ENCODE results near the gene CACNG6. TPM values are rescaled to one million over a fixed set of nuclear protein-coding genes. Genes with fewer than 3 reads are reported as not detected.

The CACNG6 gene
- total and polyA plus RNA-seq, 2 donors (not counting 1 experiment from before 2014, with no cell fraction given): under 0.01 TPM; not detected in 1

DNA sequence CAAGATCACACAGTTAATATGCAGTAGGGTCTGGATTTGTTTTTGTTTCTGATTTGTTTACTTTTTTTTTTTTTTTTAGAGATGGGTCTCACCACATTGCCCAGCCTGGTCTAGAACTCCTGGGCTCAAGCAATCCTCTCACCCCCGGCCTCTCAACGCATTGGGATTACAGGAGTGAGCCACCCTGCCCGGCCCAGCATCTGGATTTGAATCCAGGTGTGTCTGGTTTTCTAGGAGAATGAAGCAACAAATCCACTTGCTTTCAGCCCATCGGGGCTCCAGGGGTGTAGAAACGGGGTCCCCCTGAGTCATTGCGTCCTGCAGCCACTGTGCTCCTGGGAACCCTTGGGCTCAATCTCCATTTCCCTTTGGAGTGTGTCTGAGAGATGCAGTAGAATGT lies 22.1 kb upstream of the CACNG6 start:
- Histone ChIP-seq H3K27me3 (ENCODE audit: control insufficient read depth, insufficient read depth, low read length) (peaks cover 6% of the 10 kb centered on the region), H3K36me3 (ENCODE audit: control insufficient read depth, insufficient read depth, low read length) (no peaks in the 10 kb centered on the region), H2AFZ (ENCODE audit: low read length) (no peak overlapping the region), H3K9ac (ENCODE audit: insufficient read depth, low read length) (no peak overlapping the region), H3K9me3 (ENCODE audit: control insufficient read depth, insufficient read depth, low read depth, low read length) (no peaks in the 10 kb centered on the region), H3K27ac (ENCODE audit: insufficient read depth, low read length) (no peak overlapping the region), H3K4me1 (ENCODE audit: control insufficient read depth, extremely low read depth, insufficient read depth, low read length) (no peaks in the 10 kb centered on the region), H4K20me1 (ENCODE audit: control insufficient read depth, extremely low read depth, insufficient read depth, low read length) (no peaks in the 10 kb centered on the region), H3K4me2 (ENCODE audit: extremely low read depth, insufficient read depth, low read length) (no peak overlapping the region), H3K4me3 (replicated peaks in 1 of 4; ENCODE audit: control extremely low read depth in 1 of 4, insufficient read depth in 1 of 4, low read depth in 3 of 4, low read length in 4 of 4) (no peak overlapping the region), H3K79me2 (ENCODE audit: control insufficient read depth, insufficient read depth, low read length) (no peaks in the 10 kb centered on the region)
- no peak for DNase-seq (ENCODE audit: low read depth in 2 of 2)
- TF ChIP-seq, protein P1, sequence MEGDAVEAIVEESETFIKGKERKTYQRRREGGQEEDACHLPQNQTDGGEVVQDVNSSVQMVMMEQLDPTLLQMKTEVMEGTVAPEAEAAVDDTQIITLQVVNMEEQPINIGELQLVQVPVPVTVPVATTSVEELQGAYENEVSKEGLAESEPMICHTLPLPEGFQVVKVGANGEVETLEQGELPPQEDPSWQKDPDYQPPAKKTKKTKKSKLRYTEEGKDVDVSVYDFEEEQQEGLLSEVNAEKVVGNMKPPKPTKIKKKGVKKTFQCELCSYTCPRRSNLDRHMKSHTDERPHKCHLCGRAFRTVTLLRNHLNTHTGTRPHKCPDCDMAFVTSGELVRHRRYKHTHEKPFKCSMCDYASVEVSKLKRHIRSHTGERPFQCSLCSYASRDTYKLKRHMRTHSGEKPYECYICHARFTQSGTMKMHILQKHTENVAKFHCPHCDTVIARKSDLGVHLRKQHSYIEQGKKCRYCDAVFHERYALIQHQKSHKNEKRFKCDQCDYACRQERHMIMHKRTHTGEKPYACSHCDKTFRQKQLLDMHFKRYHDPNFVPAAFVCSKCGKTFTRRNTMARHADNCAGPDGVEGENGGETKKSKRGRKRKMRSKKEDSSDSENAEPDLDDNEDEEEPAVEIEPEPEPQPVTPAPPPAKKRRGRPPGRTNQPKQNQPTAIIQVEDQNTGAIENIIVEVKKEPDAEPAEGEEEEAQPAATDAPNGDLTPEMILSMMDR (conservative IDR thresholded peaks at IDR 0.05 in 1 of 2, IDR thresholded peaks at IDR 0.05 in 1 of 2; ENCODE audit: low read depth in 1 of 2, low read length in 2 of 2): no peak
- no peak for TF ChIP-seq EZH2 (IDR thresholded peaks at IDR 0.05; ENCODE audit: low read length, missing control alignments)

DNA sequence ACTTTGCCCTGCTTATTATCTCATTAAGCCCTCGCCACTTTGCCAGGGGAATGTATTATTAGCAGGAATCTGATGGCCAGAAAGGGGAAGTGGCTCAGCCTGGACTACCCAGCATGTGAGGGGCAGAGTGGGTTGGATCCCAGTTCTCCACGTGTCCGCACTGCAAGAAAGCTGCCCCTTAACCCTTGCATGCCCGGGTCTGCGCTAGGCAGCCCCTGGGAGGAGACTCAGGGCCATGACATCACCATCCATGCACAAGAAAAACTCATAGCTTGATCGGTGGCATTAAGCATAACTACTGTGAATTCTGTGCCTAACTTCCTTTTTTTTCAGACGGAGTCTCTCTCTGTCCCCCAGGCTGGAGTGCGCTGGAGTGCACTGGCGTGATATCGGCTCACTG lies 19.8 kb upstream of the CACNG6 start:
- Histone ChIP-seq H4K20me1 (ENCODE audit: control insufficient read depth, extremely low read depth, insufficient read depth, low read length) (no peaks in the 10 kb centered on the region), H3K9ac (ENCODE audit: insufficient read depth, low read length) (no peak overlapping the region), H3K4me1 (ENCODE audit: control insufficient read depth, extremely low read depth, insufficient read depth, low read length) (no peaks in the 10 kb centered on the region), H3K79me2 (ENCODE audit: control insufficient read depth, insufficient read depth, low read length) (no peaks in the 10 kb centered on the region), H3K27ac (ENCODE audit: insufficient read depth, low read length) (no peak overlapping the region), H3K4me3 (replicated peaks in 1 of 4; ENCODE audit: control extremely low read depth in 1 of 4, insufficient read depth in 1 of 4, low read depth in 3 of 4, low read length in 4 of 4) (no peak overlapping the region), H3K27me3 (ENCODE audit: control insufficient read depth, insufficient read depth, low read length) (no peaks in the 10 kb centered on the region), H3K36me3 (ENCODE audit: control insufficient read depth, insufficient read depth, low read length) (no peaks in the 10 kb centered on the region), H3K9me3 (ENCODE audit: control insufficient read depth, insufficient read depth, low read depth, low read length) (no peaks in the 10 kb centered on the region), H3K4me2 (ENCODE audit: extremely low read depth, insufficient read depth, low read length) (no peak overlapping the region), H2AFZ (ENCODE audit: low read length) (no peak overlapping the region)
- DNase-seq (ENCODE audit: low read depth in 2 of 2): no peak
- no peak for TF ChIP-seq EZH2 (IDR thresholded peaks at IDR 0.05; ENCODE audit: low read length, missing control alignments)
- TF ChIP-seq, protein P1 (conservative IDR thresholded peaks at IDR 0.05 in 1 of 2, IDR thresholded peaks at IDR 0.05 in 1 of 2; ENCODE audit: low read depth in 1 of 2, low read length in 2 of 2): no peak

DNA sequence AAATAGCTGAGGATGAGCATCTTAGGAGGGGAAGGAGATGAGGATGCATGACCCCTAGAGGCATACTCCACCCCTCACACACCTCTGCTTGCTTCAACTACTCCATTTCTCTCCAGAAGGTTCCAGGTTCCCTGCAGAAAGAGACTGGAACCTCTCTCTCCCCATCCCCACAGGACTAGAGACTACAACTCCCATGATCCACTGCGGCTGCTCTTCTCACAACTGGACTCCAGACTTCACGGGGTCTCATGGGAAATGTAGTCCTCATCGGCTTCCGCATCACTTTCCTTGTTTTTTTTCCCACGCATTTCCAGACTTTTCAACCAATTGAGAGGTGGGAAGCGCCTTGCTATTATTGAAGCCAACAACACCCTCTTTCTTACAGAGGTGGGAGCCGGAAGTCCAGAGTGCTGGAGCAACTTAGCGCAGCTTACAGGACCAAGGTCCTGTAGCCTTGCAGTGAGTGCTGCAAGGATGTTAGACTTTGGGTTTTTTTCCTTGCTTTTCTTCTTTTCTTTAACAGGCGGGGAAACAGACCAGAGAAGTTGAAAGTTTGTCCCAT lies 13.9 kb upstream of the CACNG6 start:
- Histone ChIP-seq H3K36me3 (ENCODE audit: control insufficient read depth, insufficient read depth, low read length) (no peaks in the 10 kb centered on the region), H3K79me2 (ENCODE audit: control insufficient read depth, insufficient read depth, low read length) (no peaks in the 10 kb centered on the region), H4K20me1 (ENCODE audit: control insufficient read depth, extremely low read depth, insufficient read depth, low read length) (no peaks in the 10 kb centered on the region), H3K9me3 (ENCODE audit: control insufficient read depth, insufficient read depth, low read depth, low read length) (no peaks in the 10 kb centered on the region), H3K4me1 (ENCODE audit: control insufficient read depth, extremely low read depth, insufficient read depth, low read length) (no peaks in the 10 kb centered on the region), H2AFZ (ENCODE audit: low read length) (no peak overlapping the region), H3K4me2 (ENCODE audit: extremely low read depth, insufficient read depth, low read length) (peak overlapping the region; percentile 68), H3K9ac (ENCODE audit: insufficient read depth, low read length) (no peak overlapping the region), H3K27me3 (ENCODE audit: control insufficient read depth, insufficient read depth, low read length) (peaks cover 7% of the 10 kb centered on the region), H3K4me3 (replicated peaks in 1 of 4; ENCODE audit: control extremely low read depth in 1 of 4, insufficient read depth in 1 of 4, low read depth in 3 of 4, low read length in 4 of 4) (peak overlapping the region in 2 of 4 experiments; percentile 6 to 40), H3K27ac (ENCODE audit: insufficient read depth, low read length) (no peak overlapping the region)
- TF ChIP-seq EZH2 (IDR thresholded peaks at IDR 0.05; ENCODE audit: low read length, missing control alignments): no peak
- TF ChIP-seq, protein P1 (conservative IDR thresholded peaks at IDR 0.05 in 1 of 2, IDR thresholded peaks at IDR 0.05 in 1 of 2; ENCODE audit: low read depth in 1 of 2, low read length in 2 of 2): no peak
- peak; percentile 76 to 84 for DNase-seq (ENCODE audit: low read depth in 2 of 2)
